Measurements from ENCODE around the gene RSPH3.
A peak's percentile ranks its signal among the peaks of the same experiment; 100 is the strongest.

Gene RSPH3

DNA sequence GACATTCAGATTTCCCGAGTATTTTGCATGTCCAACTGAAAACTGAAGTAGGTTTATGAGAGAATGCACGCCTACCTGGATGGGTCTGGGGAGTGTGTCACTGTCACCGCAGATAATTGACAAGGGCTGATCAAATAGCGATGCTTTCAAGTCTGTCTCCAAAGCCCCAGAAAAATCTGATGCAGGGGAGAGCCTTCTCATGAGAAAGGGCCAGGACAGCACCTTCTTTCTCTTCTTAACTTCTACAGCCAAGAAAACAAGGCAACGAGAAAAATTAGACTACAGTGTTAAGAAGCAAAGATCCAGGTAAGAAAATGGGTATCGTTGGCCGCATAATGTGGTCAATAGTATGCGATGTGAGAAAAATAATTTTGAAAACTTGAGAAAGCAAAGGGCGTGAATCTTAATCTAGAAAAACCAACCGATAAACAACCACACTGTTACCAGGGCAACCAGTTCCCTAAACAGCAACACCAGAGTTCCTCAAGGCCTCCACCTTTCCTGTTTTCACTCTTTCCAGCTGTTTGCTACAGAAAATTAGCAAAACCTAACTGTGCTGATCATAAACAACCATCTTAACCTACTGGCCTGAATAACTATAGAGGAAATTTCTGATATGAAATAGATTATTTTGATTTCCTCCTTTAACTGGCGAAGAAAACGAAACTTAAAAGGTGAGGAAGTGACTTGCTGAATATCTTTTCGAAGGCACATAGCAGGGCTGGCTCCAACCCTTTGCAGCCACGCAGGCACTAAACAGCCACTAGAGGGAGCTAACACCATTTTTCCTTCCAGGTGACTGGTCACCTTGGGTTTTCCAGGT, 42.2 kb upstream of the RSPH3 start:
- TF ChIP-seq, protein P1, sequence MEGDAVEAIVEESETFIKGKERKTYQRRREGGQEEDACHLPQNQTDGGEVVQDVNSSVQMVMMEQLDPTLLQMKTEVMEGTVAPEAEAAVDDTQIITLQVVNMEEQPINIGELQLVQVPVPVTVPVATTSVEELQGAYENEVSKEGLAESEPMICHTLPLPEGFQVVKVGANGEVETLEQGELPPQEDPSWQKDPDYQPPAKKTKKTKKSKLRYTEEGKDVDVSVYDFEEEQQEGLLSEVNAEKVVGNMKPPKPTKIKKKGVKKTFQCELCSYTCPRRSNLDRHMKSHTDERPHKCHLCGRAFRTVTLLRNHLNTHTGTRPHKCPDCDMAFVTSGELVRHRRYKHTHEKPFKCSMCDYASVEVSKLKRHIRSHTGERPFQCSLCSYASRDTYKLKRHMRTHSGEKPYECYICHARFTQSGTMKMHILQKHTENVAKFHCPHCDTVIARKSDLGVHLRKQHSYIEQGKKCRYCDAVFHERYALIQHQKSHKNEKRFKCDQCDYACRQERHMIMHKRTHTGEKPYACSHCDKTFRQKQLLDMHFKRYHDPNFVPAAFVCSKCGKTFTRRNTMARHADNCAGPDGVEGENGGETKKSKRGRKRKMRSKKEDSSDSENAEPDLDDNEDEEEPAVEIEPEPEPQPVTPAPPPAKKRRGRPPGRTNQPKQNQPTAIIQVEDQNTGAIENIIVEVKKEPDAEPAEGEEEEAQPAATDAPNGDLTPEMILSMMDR (IDR thresholded peaks at IDR 0.05) = peak; percentile 78

DNA sequence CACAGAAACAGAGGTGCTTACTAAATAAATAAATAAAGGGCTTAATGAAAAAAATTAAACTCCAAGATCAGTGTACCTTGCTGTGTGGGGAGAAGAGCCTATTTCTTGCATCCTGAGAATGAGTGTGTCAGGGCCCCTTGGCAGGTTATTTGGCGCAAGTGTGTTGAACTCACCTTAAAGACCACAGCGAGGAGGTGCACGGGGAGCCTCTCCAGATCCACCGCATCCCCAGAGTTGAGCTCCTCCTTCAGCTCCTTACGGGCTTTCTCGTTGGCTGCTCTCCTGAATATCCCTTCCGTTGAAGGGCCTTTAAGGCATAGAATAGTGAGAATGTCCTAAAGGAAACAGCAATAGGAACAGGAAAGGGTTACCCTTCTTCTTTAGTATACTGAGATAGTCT, 41.2 kb upstream of the RSPH3 start:
- TF ChIP-seq, protein P1 (IDR thresholded peaks at IDR 0.05) = no peak

DNA sequence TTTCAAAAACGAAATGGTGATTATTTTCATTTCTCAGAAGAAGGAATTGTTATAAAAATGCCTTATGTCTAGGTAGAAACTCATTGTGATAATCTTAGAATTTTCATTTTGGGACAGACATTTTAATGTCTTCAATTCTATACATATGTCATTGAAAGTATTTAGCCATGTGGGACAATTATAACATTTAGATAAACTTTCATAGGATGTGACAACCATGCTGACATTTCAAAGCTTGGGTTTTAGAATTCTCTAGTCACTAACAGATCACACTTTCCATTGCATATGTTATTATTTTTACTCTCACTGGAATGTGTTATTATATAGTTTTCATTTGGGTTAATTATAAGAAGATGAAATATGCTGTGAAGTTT, 39.9 kb upstream of the RSPH3 start:
- TF ChIP-seq, protein P1 (IDR thresholded peaks at IDR 0.05) = no peak

GRCh38 chr6:159038914-159039884, 39.2 kb upstream of the RSPH3 start:
- TF ChIP-seq, protein P1 (IDR thresholded peaks at IDR 0.05) = no peak

DNA sequence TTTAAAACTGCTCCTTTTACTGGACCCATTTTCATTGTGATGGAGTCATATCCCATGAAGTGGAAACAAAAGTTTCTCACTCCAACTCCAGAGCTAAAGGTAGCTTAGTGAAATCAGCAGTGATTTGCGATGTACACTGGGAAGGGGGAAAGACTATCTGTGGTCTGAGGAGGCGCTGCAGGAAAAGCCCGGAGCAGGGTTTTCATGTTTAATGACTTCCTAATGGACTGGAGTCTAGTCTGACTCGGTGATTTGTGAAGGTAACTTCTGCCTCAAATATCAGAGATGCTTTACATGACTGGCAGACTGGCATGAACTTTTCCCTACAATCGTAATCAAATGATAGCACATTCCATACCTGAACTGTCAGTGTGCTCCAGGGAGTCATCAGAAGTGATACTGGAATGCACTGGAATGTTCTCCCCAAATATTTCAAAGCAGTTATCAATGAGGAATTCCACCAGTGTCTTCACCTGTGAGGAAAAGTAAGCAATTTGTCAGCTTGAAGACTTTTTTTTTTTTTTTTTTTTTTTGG, 37.8 kb upstream of the RSPH3 start:
- TF ChIP-seq, protein P1 (IDR thresholded peaks at IDR 0.05) = no peak

DNA sequence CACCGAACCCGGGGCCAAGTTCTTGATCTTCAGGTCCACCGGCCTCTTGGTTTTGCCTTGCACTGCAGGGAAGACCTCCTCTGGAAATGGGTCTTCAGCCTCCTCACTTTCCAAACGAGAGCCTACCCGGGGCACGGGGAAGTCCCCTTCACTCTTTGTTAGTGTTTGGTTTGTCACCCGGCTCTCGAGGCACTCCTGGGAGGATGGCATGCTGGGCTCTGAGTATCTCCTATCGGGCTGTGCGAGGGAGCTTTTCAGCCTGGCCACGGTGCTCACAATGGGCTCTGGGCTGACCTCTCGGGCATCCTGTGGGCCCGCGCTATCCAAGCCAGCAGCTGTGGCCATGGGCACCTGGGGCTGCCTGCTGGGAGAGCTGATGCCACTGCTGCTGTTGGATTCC, 36.7 kb upstream of the RSPH3 start:
- TF ChIP-seq, protein P1 (IDR thresholded peaks at IDR 0.05) = no peak

DNA sequence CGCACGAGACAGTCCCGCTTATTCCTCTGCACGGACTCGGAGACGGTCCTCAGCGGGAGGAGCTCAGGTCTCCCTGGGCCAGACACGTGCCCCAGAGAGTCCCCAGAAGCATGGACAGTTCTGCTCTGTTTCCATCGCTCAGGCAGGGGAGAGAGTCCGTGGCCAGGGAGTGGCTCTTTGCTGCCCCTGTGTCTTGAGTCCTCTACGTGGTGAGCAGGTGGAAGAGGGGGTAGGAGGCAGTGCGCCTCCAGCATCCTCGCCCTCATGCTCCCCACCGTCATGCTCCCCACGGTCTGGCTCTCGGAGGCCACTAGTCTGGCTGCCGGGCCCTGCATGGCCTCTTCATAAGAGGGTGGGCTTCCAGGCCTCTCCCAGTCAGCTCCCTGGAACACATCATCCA, 35.9 kb upstream of the RSPH3 start:
- TF ChIP-seq, protein P1 (IDR thresholded peaks at IDR 0.05) = no peak

All from LNCAP (cell line).